Measurements from ENCODE around the gene PTPRD.

Gene PTPRD

DNA sequence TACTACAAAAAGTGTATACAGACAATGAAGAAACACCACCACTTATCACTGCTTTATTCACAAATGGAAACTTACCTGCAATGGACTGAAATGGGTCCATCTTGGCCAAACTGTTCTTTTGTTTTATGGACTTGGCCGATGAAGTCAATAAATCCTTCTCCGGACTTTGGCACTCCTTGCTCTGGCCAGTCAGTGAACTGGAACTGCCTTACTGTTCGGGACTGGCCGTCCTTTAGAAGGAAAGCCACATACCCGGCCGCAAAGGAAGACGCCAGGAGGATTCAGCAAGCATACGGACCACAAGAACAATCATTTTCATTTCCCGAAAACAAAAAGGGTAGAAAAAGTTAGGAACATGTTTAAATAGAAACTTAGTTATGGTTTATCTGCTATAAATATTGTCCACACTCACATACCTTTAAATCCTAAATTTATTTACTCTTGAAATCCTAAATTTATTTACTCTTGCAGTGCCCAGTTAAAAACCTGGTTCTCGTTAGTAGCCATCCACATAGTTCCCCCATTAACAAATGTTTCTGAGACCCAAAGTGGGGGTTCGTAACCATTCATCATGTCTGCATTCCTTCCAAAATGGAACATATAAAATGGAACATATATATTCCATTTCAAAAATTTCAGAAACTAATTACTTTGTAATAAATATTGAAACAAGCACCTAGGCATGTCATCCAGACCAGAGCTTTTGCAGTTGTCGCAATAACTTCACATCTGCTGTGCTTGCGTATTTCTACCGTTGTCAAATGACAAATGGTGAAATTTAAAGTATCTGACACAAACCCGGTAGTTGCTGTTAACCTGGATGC is 2281.1 kb downstream of the PTPRD start:
- no peaks in the 10 kb centered on the region for H4K20me1 ChIP-seq (ENCODE audit: insufficient read depth)

GRCh38 chr9:8329561-8330283 is 2283.1 kb downstream of the PTPRD start:
- no peak overlapping the region for H3K4me2 ChIP-seq
- no peak overlapping the region for H3K27ac ChIP-seq
- H3K4me3 ChIP-seq (IDR thresholded peaks at IDR 0.05; ENCODE audit: insufficient read depth, low read depth, low read length) = no peak overlapping the region

More for the DNA sequence above, 2281.1 kb downstream of the PTPRD start:
- Histone ChIP-seq H2AFZ (ENCODE audit: low read depth) (no peak overlapping the region), H3K4me2 (no peak overlapping the region), H3K4me3 (IDR thresholded peaks at IDR 0.05; ENCODE audit: insufficient read depth, low read depth, low read length) (no peak overlapping the region), H3K79me2 (ENCODE audit: insufficient read depth, low read depth) (no peaks in the 10 kb centered on the region), H3K4me1 (ENCODE audit: low read depth, poor library complexity, severe bottlenecking) (no peaks in the 10 kb centered on the region), H3K27me3 (ENCODE audit: insufficient read depth, low read depth) (no peaks in the 10 kb centered on the region), H3K9ac (no peak overlapping the region), H3K27ac (no peak overlapping the region), H3K36me3 (ENCODE audit: insufficient read depth) (no peaks in the 10 kb centered on the region)
- TF ChIP-seq, protein P1, sequence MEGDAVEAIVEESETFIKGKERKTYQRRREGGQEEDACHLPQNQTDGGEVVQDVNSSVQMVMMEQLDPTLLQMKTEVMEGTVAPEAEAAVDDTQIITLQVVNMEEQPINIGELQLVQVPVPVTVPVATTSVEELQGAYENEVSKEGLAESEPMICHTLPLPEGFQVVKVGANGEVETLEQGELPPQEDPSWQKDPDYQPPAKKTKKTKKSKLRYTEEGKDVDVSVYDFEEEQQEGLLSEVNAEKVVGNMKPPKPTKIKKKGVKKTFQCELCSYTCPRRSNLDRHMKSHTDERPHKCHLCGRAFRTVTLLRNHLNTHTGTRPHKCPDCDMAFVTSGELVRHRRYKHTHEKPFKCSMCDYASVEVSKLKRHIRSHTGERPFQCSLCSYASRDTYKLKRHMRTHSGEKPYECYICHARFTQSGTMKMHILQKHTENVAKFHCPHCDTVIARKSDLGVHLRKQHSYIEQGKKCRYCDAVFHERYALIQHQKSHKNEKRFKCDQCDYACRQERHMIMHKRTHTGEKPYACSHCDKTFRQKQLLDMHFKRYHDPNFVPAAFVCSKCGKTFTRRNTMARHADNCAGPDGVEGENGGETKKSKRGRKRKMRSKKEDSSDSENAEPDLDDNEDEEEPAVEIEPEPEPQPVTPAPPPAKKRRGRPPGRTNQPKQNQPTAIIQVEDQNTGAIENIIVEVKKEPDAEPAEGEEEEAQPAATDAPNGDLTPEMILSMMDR (conservative IDR thresholded peaks at IDR 0.05; ENCODE audit: low read depth, low read length) = no peak

DNA sequence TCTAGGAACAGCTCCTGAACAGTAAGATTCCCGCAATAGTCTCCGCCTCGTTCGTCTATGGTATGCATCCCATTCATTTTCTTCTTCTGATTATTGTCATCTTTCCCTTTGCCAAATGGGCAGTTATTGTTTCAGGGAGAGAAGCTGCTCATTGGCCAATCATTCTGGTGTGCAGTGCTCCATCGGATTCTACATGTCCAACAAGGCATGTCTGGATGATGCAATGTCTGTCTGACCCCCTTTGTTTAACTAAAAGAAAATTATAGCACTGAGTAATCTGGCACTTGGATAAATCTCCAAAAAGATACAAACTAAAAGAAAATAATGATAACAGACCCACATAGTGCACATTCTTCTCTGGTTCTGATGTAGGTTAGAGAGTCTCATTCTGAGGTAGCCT is 2297.6 kb downstream of the PTPRD start:
- no peaks in the 10 kb centered on the region for H3K4me1 ChIP-seq (ENCODE audit: low read depth, poor library complexity, severe bottlenecking)
- TF ChIP-seq, protein P1 (conservative IDR thresholded peaks at IDR 0.05; ENCODE audit: low read depth, low read length) = no peak
- no peak overlapping the region for H3K27ac ChIP-seq

More at GRCh38 chr9:8329561-8330283, 2283.1 kb downstream of the PTPRD start:
- H3K36me3 ChIP-seq (ENCODE audit: insufficient read depth) = no peaks in the 10 kb centered on the region
- no peak overlapping the region for H3K9ac ChIP-seq
- H3K4me1 ChIP-seq (ENCODE audit: low read depth, poor library complexity, severe bottlenecking) = no peaks in the 10 kb centered on the region
- H3K27me3 ChIP-seq (ENCODE audit: insufficient read depth, low read depth) = no peaks in the 10 kb centered on the region
- H2AFZ ChIP-seq (ENCODE audit: low read depth) = no peak overlapping the region
- TF ChIP-seq, protein P1 (conservative IDR thresholded peaks at IDR 0.05; ENCODE audit: low read depth, low read length) = no peak
- no peaks in the 10 kb centered on the region for H4K20me1 ChIP-seq (ENCODE audit: insufficient read depth)
- H3K79me2 ChIP-seq (ENCODE audit: insufficient read depth, low read depth) = no peaks in the 10 kb centered on the region

GRCh38 chr9:8309258-8309657 is 2303.5 kb downstream of the PTPRD start:
- Histone ChIP-seq H3K9ac (no peak overlapping the region), H3K4me3 (IDR thresholded peaks at IDR 0.05; ENCODE audit: insufficient read depth, low read depth, low read length) (no peak overlapping the region), H3K79me2 (ENCODE audit: insufficient read depth, low read depth) (no peaks in the 10 kb centered on the region), H3K4me2 (no peak overlapping the region), H2AFZ (ENCODE audit: low read depth) (no peak overlapping the region), H3K36me3 (ENCODE audit: insufficient read depth) (no peaks in the 10 kb centered on the region), H3K4me1 (ENCODE audit: low read depth, poor library complexity, severe bottlenecking) (no peaks in the 10 kb centered on the region), H3K27ac (no peak overlapping the region), H3K27me3 (ENCODE audit: insufficient read depth, low read depth) (no peaks in the 10 kb centered on the region), H4K20me1 (ENCODE audit: insufficient read depth) (no peaks in the 10 kb centered on the region)
- TF ChIP-seq, protein P1 (conservative IDR thresholded peaks at IDR 0.05; ENCODE audit: low read depth, low read length) = no peak

More for the DNA sequence above, 2297.6 kb downstream of the PTPRD start:
- Histone ChIP-seq H3K4me3 (IDR thresholded peaks at IDR 0.05; ENCODE audit: insufficient read depth, low read depth, low read length) (no peak overlapping the region), H3K36me3 (ENCODE audit: insufficient read depth) (no peaks in the 10 kb centered on the region), H2AFZ (ENCODE audit: low read depth) (no peak overlapping the region), H3K27me3 (ENCODE audit: insufficient read depth, low read depth) (no peaks in the 10 kb centered on the region), H3K4me2 (no peak overlapping the region), H4K20me1 (ENCODE audit: insufficient read depth) (no peaks in the 10 kb centered on the region), H3K79me2 (ENCODE audit: insufficient read depth, low read depth) (no peaks in the 10 kb centered on the region), H3K9ac (no peak overlapping the region)

All from KMS-11 (cell line).